Kidney (tissue), 14 donors: ENCODE measurements around the gene ACTR1B. TPM values are rescaled to one million over a fixed set of nuclear protein-coding genes. Genes with fewer than 3 reads are reported as not detected.
"Not testable (repeated sequence)": the region's sequence is repeated elsewhere in the genome, so short reads cannot be mapped to it uniquely, and the experiment has no call there.

Experiments used
- DNase-seq, 5 donors: peaks; one replicate each; pipeline ENCODE4 v3.0.0-alpha.2; 2013 to 2020
- FAIRE-seq: peaks from 2 replicates; lab custom pipeline; 2012; peaks lifted over from hg19 to GRCh38; lab: Jason Lieb, UNC
- H3K27ac ChIP-seq, 2 donors: one replicate each; pipeline ENCODE4 v1.7.0; 2013; ENCODE audit warnings: low read depth in 2 of 2, low read length in 2 of 2, inconsistent platforms in 1 of 2
- H3K27me3 ChIP-seq: one replicate; pipeline ENCODE4 v1.7.1; 2013; ENCODE audit warnings: low read length, inconsistent platforms; ENCODE audit not compliant: control insufficient read depth, insufficient read depth
- H3K36me3 ChIP-seq, 3 donors: one replicate each; pipeline versions ENCODE4 v1.7.0 to v1.7.1; 2013; ENCODE audit warnings: low read length in 3 of 3, control low read depth in 1 of 3, inconsistent platforms in 1 of 3; ENCODE audit not compliant: insufficient read depth in 3 of 3, control insufficient read depth in 2 of 3
- H3K4me1 ChIP-seq, 3 donors: one replicate each; pipeline versions ENCODE4 v1.7.0 to v1.7.1; 2013; ENCODE audit warnings: low read length in 3 of 3, inconsistent platforms in 1 of 3, low read depth in 1 of 3; ENCODE audit not compliant: control insufficient read depth in 2 of 3, insufficient read depth in 2 of 3
- H3K4me3 ChIP-seq, 3 donors: one replicate each; pipeline versions ENCODE4 v1.7.0 to v1.8.1; 2013; ENCODE audit warnings: low read length in 3 of 3, control low read depth in 1 of 3, inconsistent platforms in 1 of 3
- H3K9ac ChIP-seq, 3 donors: one replicate each; pipeline versions ENCODE4 v1.7.0 to v1.7.1; 2013; ENCODE audit warnings: low read length in 3 of 3, control low read depth in 1 of 3, inconsistent platforms in 1 of 3
- H3K9me3 ChIP-seq, 3 donors: one replicate each; pipeline versions ENCODE4 v1.7.0 to v1.7.1; 2013; ENCODE audit warnings: low read length in 3 of 3, control low read depth in 1 of 3, inconsistent platforms in 1 of 3; ENCODE audit not compliant: control insufficient read depth in 2 of 3, insufficient read depth in 1 of 3
- CTCF ChIP-seq: IDR thresholded peaks from 3 replicates; pipeline ENCODE4 v1.5.1; 2012; ENCODE audit warnings: mild to moderate bottlenecking, moderate library complexity, borderline replicate concordance; ENCODE audit not compliant: insufficient read depth; ENCODE audit errors: extremely low read depth
- intact Hi-C: fragments of 100-400 bp; cut with DNase I; formaldehyde crosslinking; loops from one replicate; pipeline ENCODE4 v1.11.1; 2022
- polyA plus RNA-seq: library from polyadenylated mRNA; stranded (reverse); fragments of 350-450 nt; fragmentation: Illumina TruSeq; extraction: RNeasy Lipid Tissue Mini Kit (QIAGEN cat#74804); gene quantifications from one replicate; pipeline ENCODE4 v1.2.3, GENCODE V29; 2014; ENCODE audit warnings: low read depth, low replicate concordance; ENCODE audit not compliant: insufficient read depth
- total RNA-seq: library from RNA; stranded (reverse); fragmentation: NEBNext Ultra II Directional; extraction: Animal tissue kit (Norgen Biotek cat#: 25700); gene quantifications from one replicate; pipeline ENCODE4 v1.2.1, GENCODE V29; 2021
- donor health status: control.
- donor health status: control.
- donor health status: control.
- donor health status: control.
- donor health status: control.
- donor health status: DM: yes; HTN: yes; CAD: no.
- donor health status: Normal renal cell carcinoma (clear cell type).

Gene ACTR1B
- total and polyA plus RNA-seq, 2 donors from 2014 or later = 62.4 to 76.7 TPM

- H3K4me1 ChIP-seq, H3K9me3 ChIP-seq, DNase-seq, H3K4me3 ChIP-seq, intact Hi-C loops, H3K9ac ChIP-seq, H3K27me3 ChIP-seq, H3K27ac ChIP-seq, FAIRE-seq, H3K36me3 ChIP-seq: not testable (repeated sequence)
These were observed 40.9 kb downstream of the ACTR1B start for GRCh38 chr2:97622976-97623375.

GRCh38 chr2:97620492-97620891 lies 43.4 kb downstream of the ACTR1B start:
- intact Hi-C loops, H3K27me3 ChIP-seq, FAIRE-seq, H3K4me3 ChIP-seq, DNase-seq, H3K4me1 ChIP-seq, H3K9ac ChIP-seq, H3K36me3 ChIP-seq, H3K9me3 ChIP-seq, H3K27ac ChIP-seq: not testable (repeated sequence)

- H3K27me3 ChIP-seq, H3K27ac ChIP-seq, H3K4me3 ChIP-seq, H3K9ac ChIP-seq, FAIRE-seq, H3K36me3 ChIP-seq, intact Hi-C loops, DNase-seq, H3K9me3 ChIP-seq, H3K4me1 ChIP-seq: not testable (repeated sequence)
These were observed 44.7 kb downstream of the ACTR1B start for GRCh38 chr2:97618939-97619827.

- no peak for TF ChIP-seq CTCF
- H3K9ac ChIP-seq = no peak overlapping the region
- DNase-seq (no peak), FAIRE-seq (no peak)
- no peaks in the 10 kb centered on the region for H3K9me3 ChIP-seq
- intact Hi-C loops = no loop called here
- H3K4me3 ChIP-seq = no peak overlapping the region
- no peaks in the 10 kb centered on the region for H3K27me3 ChIP-seq
- H3K4me1 ChIP-seq = no peaks in the 10 kb centered on the region
- no peaks in the 10 kb centered on the region for H3K36me3 ChIP-seq
- H3K27ac ChIP-seq = no peak overlapping the region
These were observed 45.9 kb downstream of the ACTR1B start for GRCh38 chr2:97617911-97618310.

GRCh38 chr2:97615746-97616145 lies 48.1 kb downstream of the ACTR1B start:
- H3K9ac ChIP-seq, H3K4me3 ChIP-seq, H3K36me3 ChIP-seq, FAIRE-seq, DNase-seq, intact Hi-C loops, H3K9me3 ChIP-seq, H3K27ac ChIP-seq, H3K4me1 ChIP-seq, H3K27me3 ChIP-seq: not testable (repeated sequence)

- H3K4me3 ChIP-seq, intact Hi-C loops, FAIRE-seq, DNase-seq, H3K36me3 ChIP-seq, H3K4me1 ChIP-seq, H3K9me3 ChIP-seq, H3K27me3 ChIP-seq, H3K27ac ChIP-seq, H3K9ac ChIP-seq: not testable (repeated sequence)
These were observed 51.9 kb downstream of the ACTR1B start for GRCh38 chr2:97611895-97612294.

GRCh38 chr2:97608745-97609144 lies 55.1 kb downstream of the ACTR1B start:
- H3K4me1 ChIP-seq, DNase-seq, H3K9ac ChIP-seq, H3K36me3 ChIP-seq, H3K4me3 ChIP-seq, H3K9me3 ChIP-seq, H3K27me3 ChIP-seq, intact Hi-C loops, H3K27ac ChIP-seq, FAIRE-seq: not testable (repeated sequence)
